Fibroblast of villous mesenchyme (primary cell): ENCODE results near the gene IRF6. TPM values are rescaled to one million over a fixed set of nuclear protein-coding genes. Genes with fewer than 3 reads are reported as not detected.
A peak's percentile ranks its signal among the peaks of the same experiment; 100 is the strongest.
"Not testable (repeated sequence)": the region's sequence is repeated elsewhere in the genome, so short reads cannot be mapped to it uniquely, and the experiment has no call there.

Experiments used
- DNase-seq: peaks from one replicate; pipeline ENCODE4 v3.0.0-alpha.2; 2010; ENCODE audit warnings: low read depth
- H3K4me3 ChIP-seq: 2 replicates; pipeline ENCODE4 v1.5.1; 2011; ENCODE audit warnings: low read depth, mild to moderate bottlenecking, low read length
- CTCF ChIP-seq: IDR thresholded peaks from 2 replicates; pipeline ENCODE4 v1.5.1; 2012; ENCODE audit warnings: low read depth, mild to moderate bottlenecking, low read length; ENCODE audit not compliant: insufficient read depth
- total RNA-seq: library from RNA; depleted of rRNA; stranded (reverse); fragments of >200 nt; gene quantifications from 2 replicates; pipeline ENCODE4 v1.2.3, GENCODE V29; 2012

IRF6 gene
- total RNA-seq, 1 donor: under 0.01 TPM

GRCh38 chr1:209800984-209801834 is 4.7 kb downstream of the IRF6 start:
- DNase-seq: no peak
- no peak for TF ChIP-seq CTCF
- no peak overlapping the region for H3K4me3 ChIP-seq

- no peak overlapping the region for H3K4me3 ChIP-seq
- DNase-seq: no peak
- peak; percentile 10 for TF ChIP-seq CTCF
These were observed 7.8 kb downstream of the IRF6 start for GRCh38 chr1:209797978-209798639.

GRCh38 chr1:209793711-209794110 is 12.2 kb downstream of the IRF6 start:
- H3K4me3 ChIP-seq, DNase-seq: not testable (repeated sequence)

- no peak overlapping the region for H3K4me3 ChIP-seq
- no peak for TF ChIP-seq CTCF
- no peak for DNase-seq
These were observed 14.0 kb downstream of the IRF6 start for GRCh38 chr1:209791920-209792319.

GRCh38 chr1:209790286-209791193 is 15.4 kb downstream of the IRF6 start:
- no peak for DNase-seq
- no peak for TF ChIP-seq CTCF
- no peak overlapping the region for H3K4me3 ChIP-seq

- no peak for DNase-seq
These were observed 16.7 kb downstream of the IRF6 start for GRCh38 chr1:209789245-209789644.

More at GRCh38 chr1:209789245-209789644, 16.7 kb downstream of the IRF6 start:
- no peak overlapping the region for H3K4me3 ChIP-seq
- TF ChIP-seq CTCF: no peak
